Measurements from ENCODE around the gene HSF5. TPM values are rescaled to one million over a fixed set of nuclear protein-coding genes. Genes with fewer than 3 reads are reported as not detected.

HSF5 gene
- total and polyA plus RNA-seq, 2 of the 13 experiments (the other 11 are each of a cell fraction or from before 2014, with no cell fraction given), result not detected

- TF ChIP-seq ZNF609 (CRISPR knock-in tag; IDR thresholded peaks at IDR 0.05; ENCODE audit: borderline replicate concordance) (peak; percentile 79; the same call in 1 of the 2 replicates), ATF2 (CRISPR knock-in tag; IDR thresholded peaks at IDR 0.05) (peak; percentile 45; the same call in 1 of the 2 replicates), CREB1 (IDR thresholded peaks at IDR 0.05) (no peak), CREB1 (CRISPR knock-in tag; IDR thresholded peaks at IDR 0.05) (peak; percentile 21; the same call in 1 of the 2 replicates), ZNF850 (CRISPR knock-in tag; conservative IDR thresholded peaks at IDR 0.05) (no peak), ZNF788 (CRISPR knock-in tag; IDR thresholded peaks at IDR 0.05; ENCODE audit: borderline replicate concordance) (peak; percentile 29; the same call in 1 of the 2 replicates), HDAC1 (CRISPR knock-in tag; IDR thresholded peaks at IDR 0.05) (peak; percentile 46; the same call in 1 of the 2 replicates), ZFY (CRISPR knock-in tag; IDR thresholded peaks at IDR 0.05) (no peak), PRDM10 (CRISPR knock-in tag; IDR thresholded peaks at IDR 0.05; ENCODE audit: low read depth) (peak; percentile 84; the same call in 1 of the 2 replicates), ELF3 (CRISPR knock-in tag; IDR thresholded peaks at IDR 0.05) (peak; percentile 82), ZBTB25 (CRISPR knock-in tag; IDR thresholded peaks at IDR 0.05) (0 out of 2 replicates have a peak, but pooled peaks have one; percentile 73), ZBTB46 (CRISPR knock-in tag; IDR thresholded peaks at IDR 0.05; ENCODE audit: borderline replicate concordance) (no peak)
Observed at GRCh38 chr17:58394534-58395223, 93.5 kb downstream of the HSF5 start (continued).

Data from HepG2 (cell line).